ENCODE results near the gene ACSF3.

Gene ACSF3

GRCh38 chr16:89143911-89144675 is 50.4 kb downstream of the ACSF3 start:
- H3K9me2 ChIP-seq (ENCODE audit: low read depth, low read length), result no peaks in the 10 kb centered on the region
- H3K27me3 ChIP-seq (ENCODE audit: insufficient read depth, low read length), result no peaks in the 10 kb centered on the region
- H4K20me1 ChIP-seq (ENCODE audit: insufficient read depth, low read length), result no peaks in the 10 kb centered on the region
- peaks cover 11% of the 10 kb centered on the region for H3K9me3 ChIP-seq (ENCODE audit: low read length)
- no peaks in the 10 kb centered on the region for H3F3A ChIP-seq (ENCODE audit: insufficient read depth, low read length)
- no peak for TF ChIP-seq EZH2 (IDR thresholded peaks at IDR 0.05; ENCODE audit: borderline replicate concordance, low read length)
- H2AFZ ChIP-seq (ENCODE audit: low read length), result no peak overlapping the region
- H3K4me1 ChIP-seq (ENCODE audit: insufficient read depth, low read length, severe bottlenecking), result no peaks in the 10 kb centered on the region
- H3K9ac ChIP-seq (ENCODE audit: low read length), result no peak overlapping the region
- no peak overlapping the region for H3K4me3 ChIP-seq (ENCODE audit: low read depth, low read length, poor library complexity, severe bottlenecking)
- H3K79me2 ChIP-seq (ENCODE audit: insufficient read depth, low read length), result no peaks in the 10 kb centered on the region
- no peak overlapping the region for H3K4me2 ChIP-seq (ENCODE audit: low read length)
- H3K36me3 ChIP-seq (ENCODE audit: insufficient read depth, low read length), result peaks cover 99% of the 10 kb centered on the region
- H3K27ac ChIP-seq (ENCODE audit: low read depth, low read length, poor library complexity, severe bottlenecking), result no peak overlapping the region

GRCh38 chr16:89144681-89145080 is 51.0 kb downstream of the ACSF3 start:
- Histone ChIP-seq H3K4me3 (ENCODE audit: low read depth, low read length, poor library complexity, severe bottlenecking) (no peak overlapping the region), H2AFZ (ENCODE audit: low read length) (no peak overlapping the region), H3K9me3 (ENCODE audit: low read length) (peaks cover 15% of the 10 kb centered on the region), H4K20me1 (ENCODE audit: insufficient read depth, low read length) (no peaks in the 10 kb centered on the region), H3K4me1 (ENCODE audit: insufficient read depth, low read length, severe bottlenecking) (no peaks in the 10 kb centered on the region), H3K9me2 (ENCODE audit: low read depth, low read length) (no peaks in the 10 kb centered on the region), H3K4me2 (ENCODE audit: low read length) (no peak overlapping the region), H3K36me3 (ENCODE audit: insufficient read depth, low read length) (peaks cover 99% of the 10 kb centered on the region), H3K27me3 (ENCODE audit: insufficient read depth, low read length) (no peaks in the 10 kb centered on the region), H3K79me2 (ENCODE audit: insufficient read depth, low read length) (no peaks in the 10 kb centered on the region), H3F3A (ENCODE audit: insufficient read depth, low read length) (no peaks in the 10 kb centered on the region), H3K9ac (ENCODE audit: low read length) (no peak overlapping the region), H3K27ac (ENCODE audit: low read depth, low read length, poor library complexity, severe bottlenecking) (no peak overlapping the region)
- no peak for TF ChIP-seq EZH2 (IDR thresholded peaks at IDR 0.05; ENCODE audit: borderline replicate concordance, low read length)
- TF ChIP-seq CTCF (IDR thresholded peaks at IDR 0.05; ENCODE audit: low read length), result no peak

- H4K20me1 ChIP-seq (ENCODE audit: insufficient read depth, low read length), result no peaks in the 10 kb centered on the region
- peaks cover 15% of the 10 kb centered on the region for H3K9me3 ChIP-seq (ENCODE audit: low read length)
- H3K27me3 ChIP-seq (ENCODE audit: insufficient read depth, low read length), result no peaks in the 10 kb centered on the region
- TF ChIP-seq EZH2 (IDR thresholded peaks at IDR 0.05; ENCODE audit: borderline replicate concordance, low read length) (no peak), CTCF (IDR thresholded peaks at IDR 0.05; ENCODE audit: low read length) (no peak)
- no peaks in the 10 kb centered on the region for H3K4me1 ChIP-seq (ENCODE audit: insufficient read depth, low read length, severe bottlenecking)
- no peak overlapping the region for H3K4me3 ChIP-seq (ENCODE audit: low read depth, low read length, poor library complexity, severe bottlenecking)
- no peak overlapping the region for H3K4me2 ChIP-seq (ENCODE audit: low read length)
- no peak overlapping the region for H2AFZ ChIP-seq (ENCODE audit: low read length)
- H3F3A ChIP-seq (ENCODE audit: insufficient read depth, low read length), result no peaks in the 10 kb centered on the region
- H3K36me3 ChIP-seq (ENCODE audit: insufficient read depth, low read length), result peaks cover 99% of the 10 kb centered on the region
- no peaks in the 10 kb centered on the region for H3K9me2 ChIP-seq (ENCODE audit: low read depth, low read length)
- H3K27ac ChIP-seq (ENCODE audit: low read depth, low read length, poor library complexity, severe bottlenecking), result no peak overlapping the region
- H3K79me2 ChIP-seq (ENCODE audit: insufficient read depth, low read length), result no peaks in the 10 kb centered on the region
- no peak overlapping the region for H3K9ac ChIP-seq (ENCODE audit: low read length)
Observed at GRCh38 chr16:89145406-89146161, 51.9 kb downstream of the ACSF3 start.

All from OCI-LY1 (cell line).